ENCODE results near the gene MRPL21. TPM values are rescaled to one million over a fixed set of nuclear protein-coding genes. Genes with fewer than 3 reads are reported as not detected.

MRPL21 gene
- total RNA-seq, 1 experiment from 2014 or later = 106 TPM

DNA sequence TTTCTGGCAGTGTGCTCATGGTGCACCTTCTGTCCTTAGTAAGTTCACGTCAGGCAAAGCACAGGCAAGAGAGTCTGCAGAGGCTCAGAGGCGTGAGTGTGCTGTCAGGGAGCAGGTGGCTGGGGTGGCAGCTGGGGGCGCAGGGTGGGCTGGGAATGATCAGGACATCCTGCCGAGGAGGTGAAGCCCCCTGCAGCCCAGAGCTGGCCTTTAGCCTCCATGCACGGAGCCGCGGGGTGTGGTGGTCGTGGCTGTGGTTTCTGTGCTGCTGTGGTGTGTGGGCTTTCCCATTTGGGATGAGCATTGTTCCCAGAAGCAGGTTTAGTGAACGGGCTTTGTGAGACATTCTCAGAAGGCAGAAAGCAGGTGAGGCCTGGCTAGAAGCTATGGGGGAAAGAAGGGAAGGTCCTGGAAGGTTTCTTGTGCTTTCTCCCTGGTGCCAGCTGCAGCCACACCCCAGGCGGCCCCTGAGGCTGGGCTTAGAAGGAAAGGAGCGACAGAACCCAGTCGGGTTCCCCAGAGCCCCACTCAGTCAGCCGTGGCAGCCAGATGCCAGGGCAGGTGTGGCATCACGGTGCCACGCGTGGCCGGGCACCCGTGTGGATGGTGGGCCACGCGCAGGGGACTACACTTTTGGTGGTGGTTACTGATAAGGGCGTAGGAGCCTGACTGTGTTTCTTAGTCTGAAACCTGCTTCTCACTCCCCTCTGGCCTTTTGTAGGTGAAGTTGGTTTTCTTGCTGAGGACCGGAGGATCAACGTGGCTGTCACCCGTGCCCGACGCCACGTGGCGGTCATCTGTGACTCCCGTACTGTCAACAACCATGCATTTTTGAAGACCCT is 32.1 kb upstream of the MRPL21 start:
- DNase-seq (ENCODE audit: extremely low read depth, low read depth) = no peak

DNA sequence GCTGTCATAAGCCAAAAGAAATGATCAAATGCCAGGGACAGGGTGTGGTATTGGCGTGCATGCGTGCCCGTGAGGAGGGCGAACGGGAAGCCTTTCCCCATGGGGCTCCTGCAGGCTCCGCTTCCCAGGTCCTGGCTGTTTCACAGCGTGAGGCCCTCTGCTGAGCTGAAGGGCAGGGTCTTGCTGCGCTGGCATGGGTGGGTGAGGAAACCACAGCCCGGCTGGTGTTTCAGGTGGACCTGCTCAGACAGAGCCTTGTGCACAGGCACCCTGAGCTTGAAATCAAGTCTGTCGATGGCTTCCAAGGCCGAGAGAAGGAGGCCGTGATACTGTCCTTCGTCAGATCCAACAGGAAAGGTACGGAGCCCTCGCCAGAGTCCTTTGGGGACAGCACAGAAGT is 31.4 kb upstream of the MRPL21 start:
- no peak for DNase-seq (ENCODE audit: extremely low read depth, low read depth)

DNA sequence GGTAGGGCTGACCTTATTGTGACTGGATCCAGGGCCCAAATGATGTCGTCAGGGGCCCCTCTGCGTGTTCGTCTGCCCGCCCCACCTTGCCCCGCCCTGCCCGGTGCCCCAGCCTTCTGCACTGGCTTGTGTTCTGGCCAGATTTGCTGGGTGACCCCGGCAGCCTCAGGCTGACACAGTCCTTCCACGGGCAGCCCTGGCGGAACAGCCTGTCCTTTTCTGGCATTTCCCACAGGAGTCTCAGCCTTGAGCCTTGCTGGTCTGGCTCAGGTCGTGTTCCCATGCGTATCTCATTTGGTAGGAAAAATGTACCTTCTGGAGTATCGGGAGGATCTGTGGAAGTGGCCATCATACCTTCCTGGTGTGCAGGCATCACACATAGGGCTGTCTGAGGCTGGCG is 31.0 kb upstream of the MRPL21 start:
- no peak for DNase-seq (ENCODE audit: extremely low read depth, low read depth)

DNA sequence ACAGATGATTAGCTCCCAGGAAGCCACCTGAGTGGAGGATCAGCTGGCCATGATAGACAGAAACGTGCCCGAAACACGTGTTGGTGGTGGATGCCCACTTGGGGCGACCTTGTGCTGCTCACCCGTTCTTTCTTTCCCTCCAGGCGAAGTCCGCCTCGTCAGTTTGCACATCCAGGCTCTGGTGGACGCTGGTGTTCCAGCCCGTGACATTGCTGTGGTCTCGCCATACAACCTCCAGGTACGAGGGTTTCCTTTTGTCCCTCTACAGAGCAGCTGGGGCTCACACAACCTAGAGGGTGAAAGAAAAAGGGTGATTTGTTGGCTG is 30.7 kb upstream of the MRPL21 start:
- DNase-seq (ENCODE audit: extremely low read depth, low read depth) = no peak

DNA sequence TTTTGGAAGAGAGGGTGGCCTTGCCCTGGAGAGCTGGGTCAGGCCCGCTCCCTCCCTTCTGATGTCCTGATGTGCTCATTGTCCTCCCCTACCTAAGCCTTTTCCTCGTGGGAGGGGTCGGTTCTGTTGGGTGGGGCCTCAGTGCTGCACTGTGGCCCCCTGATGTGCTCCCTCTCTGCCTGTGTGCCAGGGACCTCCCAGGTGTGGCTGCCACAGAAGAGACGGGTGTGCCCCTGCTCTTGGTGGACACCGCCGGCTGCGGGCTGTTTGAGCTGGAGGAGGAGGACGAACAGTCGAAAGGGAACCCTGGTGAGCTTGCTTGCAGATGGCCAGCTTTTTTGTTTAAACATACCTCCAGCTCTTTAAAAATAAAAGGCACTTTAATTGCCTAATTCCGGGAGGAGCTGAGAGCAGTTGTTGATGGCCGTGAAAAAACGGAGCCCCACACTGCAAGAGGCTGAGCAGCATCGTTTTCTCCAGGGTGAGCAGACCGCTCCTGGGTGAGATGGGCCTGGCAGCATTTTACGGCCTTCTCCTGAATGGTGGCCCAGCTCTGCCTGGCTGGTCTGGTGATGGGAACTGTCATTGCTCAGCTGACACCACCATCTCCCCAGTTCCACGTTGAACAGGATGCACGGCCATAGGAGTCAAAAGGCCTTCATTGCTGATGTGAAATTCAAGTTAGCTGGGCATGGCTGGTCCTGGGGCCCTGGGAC is 30.1 kb upstream of the MRPL21 start:
- no peak for DNase-seq (ENCODE audit: extremely low read depth, low read depth)

DNA sequence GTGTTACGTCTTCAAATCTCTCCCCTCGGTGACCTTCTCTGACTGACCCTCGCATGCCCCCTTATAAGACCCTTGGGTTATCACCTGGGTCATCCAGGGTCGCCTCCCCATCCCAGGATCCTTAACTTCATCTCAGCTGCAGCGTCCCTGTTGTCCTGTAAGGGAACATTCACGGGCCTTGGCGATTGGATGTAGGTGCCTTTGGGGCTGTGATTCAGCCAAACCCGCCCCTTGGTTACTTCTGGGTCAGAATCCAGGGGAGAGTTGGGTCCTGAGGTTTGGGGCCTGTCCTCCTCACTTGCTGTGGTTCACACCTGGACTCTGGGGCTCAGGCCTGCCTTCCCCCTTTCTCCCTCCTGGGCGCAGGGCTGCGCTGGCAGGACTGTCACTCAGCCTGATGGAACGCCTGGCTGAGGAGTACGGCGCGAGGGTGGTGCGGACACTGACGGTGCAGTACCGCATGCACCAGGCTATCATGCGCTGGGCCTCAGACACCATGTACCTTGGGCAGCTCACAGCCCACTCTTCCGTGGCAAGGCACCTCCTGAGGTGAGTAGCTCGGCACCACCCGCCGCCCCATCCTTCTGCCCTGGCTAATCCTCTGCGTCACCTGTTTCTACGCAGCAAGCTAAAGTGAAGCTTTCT is 29.4 kb upstream of the MRPL21 start:
- no peak for DNase-seq (ENCODE audit: extremely low read depth, low read depth)

DNA sequence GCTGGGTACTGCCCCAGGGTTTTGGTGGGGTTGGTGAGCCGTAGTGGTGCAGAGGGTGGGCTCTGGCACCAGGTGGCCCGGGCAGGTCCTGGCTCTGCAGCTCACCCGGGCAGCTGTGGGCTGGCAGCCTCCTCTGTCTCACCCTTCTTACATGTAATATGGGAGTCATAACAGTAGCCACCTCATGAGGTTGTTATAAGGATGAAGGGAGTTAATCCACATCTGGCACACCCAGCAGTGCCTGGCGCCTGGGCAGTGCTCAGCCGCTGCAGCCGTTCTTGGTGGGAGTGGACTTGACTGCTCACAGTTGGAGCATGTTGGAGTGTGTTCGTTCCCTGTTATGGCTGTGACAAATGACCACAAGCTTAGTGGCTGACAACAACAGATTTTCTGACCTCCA is 28.7 kb upstream of the MRPL21 start:
- DNase-seq (ENCODE audit: extremely low read depth, low read depth) = no peak

DNA sequence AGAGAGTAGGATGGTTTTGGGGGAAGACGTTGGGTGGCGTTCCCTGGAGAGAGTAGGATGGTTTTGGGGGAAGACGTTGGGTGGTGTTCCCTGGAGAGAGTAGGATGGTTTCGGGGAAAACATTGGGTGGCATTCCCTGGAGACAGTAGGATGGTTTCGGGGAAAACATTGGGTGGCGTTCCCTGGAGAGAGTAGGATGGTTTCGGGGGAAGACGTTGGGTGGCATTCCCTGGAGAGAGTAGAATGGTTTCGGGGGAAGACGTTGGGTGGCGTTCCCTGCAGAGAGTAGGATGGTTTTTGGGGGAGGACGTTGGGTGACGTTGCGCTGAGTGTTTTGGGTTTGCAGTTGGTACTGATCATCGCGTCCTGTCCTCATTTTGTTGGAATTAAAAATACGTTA is 28.3 kb upstream of the MRPL21 start:
- DNase-seq (ENCODE audit: extremely low read depth, low read depth) = no peak

DNA sequence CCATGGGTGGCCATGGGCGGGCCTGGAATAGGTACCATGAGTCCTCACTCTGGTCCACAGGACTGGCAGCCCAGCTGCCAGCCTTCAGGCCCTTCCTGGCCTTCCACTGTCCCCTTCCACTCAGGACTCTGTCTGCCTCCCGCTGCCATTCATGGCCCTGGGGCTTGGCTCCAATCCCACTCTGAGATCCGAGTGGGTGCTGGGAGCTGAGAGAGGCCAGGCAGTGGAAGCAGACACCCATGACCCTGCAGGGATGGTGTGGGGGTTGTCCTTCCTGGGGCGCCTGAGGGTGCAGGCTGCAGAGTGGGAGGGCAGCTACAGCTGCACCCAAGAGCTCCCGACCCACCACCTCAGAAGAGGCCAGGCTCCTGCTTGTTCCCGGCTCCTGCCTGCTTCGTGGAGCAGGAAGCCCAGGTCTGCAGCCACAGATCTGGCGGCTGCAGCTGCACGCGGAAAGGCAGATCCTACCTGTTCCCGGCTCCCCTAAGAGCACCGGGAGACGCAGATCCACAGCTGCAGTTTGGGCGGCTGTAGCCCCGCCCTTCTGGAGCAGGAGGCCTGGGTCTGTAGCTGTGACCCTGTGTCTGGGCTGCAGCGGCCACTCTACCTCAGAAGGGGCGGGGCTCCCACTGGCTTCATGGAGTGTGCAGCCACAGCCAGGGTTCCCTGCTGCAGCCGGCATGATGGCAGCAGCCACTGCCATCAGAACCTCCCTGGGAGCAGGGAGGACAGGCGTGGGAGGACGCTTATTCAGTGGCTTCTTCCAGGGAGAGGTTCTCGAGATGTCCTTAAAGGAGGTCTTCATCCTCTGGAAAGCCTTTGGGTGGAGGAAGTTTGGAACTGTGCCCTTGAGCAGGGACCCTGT is 27.6 kb upstream of the MRPL21 start:
- no peak for DNase-seq (ENCODE audit: extremely low read depth, low read depth)

DNA sequence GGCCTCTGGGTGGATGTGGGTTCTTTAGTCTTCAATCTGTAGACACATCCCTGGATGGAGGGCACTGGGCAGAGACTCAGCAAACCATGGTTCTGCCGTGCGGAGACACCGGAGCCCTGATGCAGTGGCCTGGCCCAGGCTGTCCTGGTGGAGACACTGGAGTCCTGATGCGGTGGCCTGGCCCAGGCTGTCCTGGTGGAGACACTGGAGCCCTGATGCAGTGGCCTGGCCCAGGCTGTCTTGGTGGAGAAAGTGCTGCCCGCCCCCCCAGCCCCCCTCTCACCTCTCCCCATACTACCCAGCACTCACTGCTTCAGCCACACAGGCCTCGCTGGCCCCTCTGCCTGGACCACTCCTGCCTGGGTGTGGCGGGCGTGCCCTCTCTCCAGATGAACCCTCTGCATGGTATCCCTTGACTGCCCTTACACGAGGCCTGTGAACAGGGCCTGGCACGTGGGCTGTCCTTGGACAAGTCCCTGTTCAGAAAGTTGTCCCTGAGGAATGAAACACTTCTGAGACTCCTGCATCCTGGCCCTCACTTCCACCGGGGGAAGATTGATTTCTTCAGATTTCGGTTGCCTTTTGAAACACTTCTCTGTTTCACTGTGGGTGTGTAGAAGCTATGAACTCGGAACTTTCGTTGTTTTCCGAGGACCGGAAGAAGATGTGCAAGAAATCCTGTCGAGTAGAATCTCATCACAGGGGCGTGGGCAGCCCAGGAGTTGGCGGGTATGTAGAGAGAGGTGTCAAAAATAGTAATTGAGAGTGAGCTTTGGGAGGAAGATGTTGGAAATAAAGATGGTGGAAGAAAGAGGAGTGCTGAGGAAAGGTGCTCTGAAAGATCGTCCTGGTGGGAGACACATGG is 26.3 kb upstream of the MRPL21 start:
- no peak for DNase-seq (ENCODE audit: extremely low read depth, low read depth)

DNA sequence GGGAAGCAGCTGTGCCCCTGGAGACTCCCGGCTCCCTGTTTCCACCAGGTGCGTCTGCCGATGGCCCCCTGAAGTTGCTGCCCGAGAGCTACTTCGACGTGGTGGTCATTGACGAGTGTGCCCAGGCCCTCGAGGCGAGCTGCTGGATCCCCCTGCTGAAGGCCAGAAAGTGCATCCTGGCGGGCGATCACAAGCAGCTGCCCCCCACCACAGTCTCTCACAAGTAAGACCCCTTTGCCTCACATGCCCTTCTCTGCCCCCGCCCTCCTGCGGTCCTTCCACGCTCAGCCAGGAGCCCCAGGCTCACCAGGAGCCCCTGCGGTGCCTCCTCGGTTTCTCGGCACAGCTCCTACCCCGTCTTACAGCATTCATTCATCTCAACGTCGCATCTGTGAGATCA is 25.5 kb upstream of the MRPL21 start:
- no peak for DNase-seq (ENCODE audit: extremely low read depth, low read depth)

DNA sequence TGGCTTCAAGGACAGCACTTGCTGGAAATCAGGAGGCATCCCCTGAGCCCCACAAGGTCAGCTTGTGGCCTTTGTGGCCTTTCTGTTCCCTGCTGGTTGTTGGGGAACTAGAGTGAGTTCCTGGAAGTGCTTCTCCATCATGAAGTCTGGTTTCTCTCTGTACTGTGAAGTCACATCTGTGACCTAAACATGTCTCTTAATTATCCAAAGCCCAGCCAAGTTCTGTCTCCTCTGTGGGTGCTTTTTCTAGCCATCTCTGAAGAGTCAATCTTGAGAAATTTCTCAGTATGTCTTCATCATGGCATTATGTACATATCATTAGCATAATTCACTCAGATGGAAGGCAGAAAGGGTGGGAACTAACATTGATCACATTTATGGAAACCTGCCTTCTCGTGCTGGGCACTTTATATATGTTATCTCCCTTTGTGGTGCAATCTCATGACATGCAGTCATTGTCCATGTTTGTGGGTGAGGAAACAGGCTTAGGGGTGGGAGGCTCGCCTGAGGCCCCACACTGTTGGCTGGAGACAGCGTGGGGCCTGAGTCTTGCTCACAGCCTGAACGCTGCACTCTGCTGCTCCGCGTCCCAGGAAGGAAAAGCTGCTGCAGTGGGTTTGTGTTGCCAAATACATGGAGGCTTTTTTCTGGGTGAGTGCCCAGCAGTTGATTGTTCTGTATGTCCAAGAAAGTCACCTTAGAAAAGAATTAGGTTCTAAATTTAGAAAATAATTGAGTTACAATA is 24.7 kb upstream of the MRPL21 start:
- DNase-seq (ENCODE audit: extremely low read depth, low read depth) = no peak

DNA sequence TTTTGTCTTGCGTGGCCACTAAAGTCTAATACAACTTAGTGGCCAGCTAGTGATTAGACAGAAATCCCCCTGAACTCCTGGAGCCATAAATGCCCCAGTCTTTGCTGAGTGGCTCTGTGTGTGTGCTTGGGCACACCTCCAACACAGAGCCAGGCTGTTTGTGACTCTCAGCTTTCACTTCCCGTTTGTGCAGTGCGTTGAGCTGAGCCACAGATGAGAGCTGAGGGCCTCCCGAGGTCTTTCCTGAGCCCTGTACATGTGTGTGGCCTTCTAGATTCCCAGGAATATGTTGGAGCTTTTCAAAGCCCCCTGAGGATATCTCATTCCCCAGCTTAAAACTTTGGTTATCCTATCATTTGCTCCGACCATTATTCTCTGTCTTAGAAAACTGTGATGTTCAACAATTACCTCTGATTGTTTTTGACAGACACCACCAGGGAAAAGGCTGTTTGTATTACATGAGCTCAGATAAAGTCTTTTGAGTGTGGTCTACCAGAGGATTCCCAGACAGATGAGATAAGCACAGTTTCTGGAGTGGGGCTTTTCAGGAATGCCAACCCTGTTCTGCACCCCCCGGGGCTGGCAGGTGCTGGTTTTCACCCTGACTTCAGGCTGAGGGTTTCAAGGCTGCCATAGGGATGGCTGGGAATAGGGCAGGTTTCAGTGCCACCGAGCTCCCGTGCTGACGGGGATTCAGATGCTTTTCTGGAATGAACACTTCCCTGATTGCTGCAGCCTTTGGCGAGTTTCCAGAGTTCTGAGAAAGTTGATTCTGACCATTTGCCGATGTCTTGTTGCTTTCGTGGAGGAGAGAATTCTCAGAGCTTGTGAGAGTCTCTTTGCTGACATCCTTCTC is 23.9 kb upstream of the MRPL21 start:
- DNase-seq (ENCODE audit: extremely low read depth, low read depth) = no peak

DNA sequence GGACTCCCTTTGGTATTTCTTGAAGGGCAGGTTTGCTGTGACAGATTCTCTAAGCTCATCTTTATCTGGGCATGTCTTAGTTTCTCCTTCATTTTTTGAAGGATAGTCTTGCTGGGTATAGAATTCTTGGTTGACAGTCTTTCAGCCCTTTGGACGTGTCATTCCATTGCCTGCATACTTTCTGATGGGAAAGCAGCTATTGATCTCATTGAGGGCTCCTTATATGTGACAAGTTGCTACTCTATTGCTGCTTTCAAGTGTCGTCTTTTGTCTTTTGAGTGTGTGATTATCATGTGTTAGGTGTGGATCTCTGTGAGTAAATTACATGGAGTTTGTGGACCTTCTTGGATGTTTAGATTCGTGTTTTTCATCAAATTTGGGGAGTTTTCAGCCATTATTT is 22.0 kb upstream of the MRPL21 start:
- DNase-seq (ENCODE audit: extremely low read depth, low read depth) = no peak

DNA sequence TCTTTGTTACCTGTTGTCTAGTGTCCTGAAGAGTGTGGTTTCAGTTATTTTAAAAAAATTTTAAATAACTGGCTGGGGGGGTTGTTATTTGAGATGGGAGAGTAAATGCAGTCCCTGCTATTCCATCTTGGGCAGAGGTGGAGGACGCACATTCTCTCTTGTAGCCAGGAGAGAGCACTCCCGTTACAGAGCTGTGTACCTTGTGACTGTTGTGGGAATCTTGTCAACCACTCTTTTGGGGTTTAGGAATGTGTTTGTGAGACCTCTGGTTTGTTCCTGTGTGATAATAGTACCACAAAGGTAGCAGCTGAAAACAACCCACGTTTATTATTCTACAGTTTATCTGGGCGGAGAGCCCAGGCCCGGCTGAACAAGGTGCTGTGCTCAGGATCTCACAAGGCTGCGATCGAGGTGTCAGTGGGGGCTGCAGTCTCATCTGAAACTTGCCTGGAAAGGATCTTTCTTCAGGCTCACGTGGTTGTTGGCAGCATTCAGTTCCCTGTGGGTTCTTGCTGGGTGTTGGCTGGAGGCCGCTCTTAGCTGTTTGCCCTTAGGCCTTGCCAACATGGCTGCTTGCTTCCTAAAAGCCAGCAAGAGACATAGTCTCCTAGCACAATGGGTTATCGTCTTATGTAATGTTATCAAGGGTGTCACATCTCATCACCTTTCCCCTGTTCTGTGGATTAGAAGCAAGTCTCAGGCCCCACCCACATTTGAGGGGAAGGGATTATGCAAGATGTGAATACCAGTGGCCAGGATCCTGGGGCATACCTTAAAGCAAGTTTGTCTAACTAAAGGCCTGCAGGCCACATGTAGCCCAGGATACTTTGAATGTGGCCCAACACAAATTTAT is 20.7 kb upstream of the MRPL21 start:
- DNase-seq (ENCODE audit: extremely low read depth, low read depth) = no peak

DNA sequence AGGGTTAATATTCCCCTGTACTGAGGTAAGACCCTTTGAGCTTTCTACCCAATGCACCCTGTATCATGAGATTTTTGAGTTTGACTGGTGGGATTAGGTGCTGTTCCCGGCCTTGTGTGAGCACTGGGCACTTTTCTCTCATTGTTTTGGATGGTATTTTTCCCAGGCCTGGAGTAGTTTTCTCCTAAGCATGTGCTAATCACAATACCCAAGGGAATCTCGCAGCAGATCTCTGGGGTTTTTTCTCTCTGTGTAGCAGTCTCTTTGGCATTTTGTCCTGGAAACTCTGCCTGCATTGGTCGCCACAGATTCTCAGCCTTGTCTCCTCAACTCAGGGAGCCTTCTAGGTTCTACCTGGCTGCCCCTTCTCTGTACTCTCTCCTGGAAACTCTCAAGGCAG is 20.0 kb upstream of the MRPL21 start:
- DNase-seq (ENCODE audit: extremely low read depth, low read depth) = no peak

DNA sequence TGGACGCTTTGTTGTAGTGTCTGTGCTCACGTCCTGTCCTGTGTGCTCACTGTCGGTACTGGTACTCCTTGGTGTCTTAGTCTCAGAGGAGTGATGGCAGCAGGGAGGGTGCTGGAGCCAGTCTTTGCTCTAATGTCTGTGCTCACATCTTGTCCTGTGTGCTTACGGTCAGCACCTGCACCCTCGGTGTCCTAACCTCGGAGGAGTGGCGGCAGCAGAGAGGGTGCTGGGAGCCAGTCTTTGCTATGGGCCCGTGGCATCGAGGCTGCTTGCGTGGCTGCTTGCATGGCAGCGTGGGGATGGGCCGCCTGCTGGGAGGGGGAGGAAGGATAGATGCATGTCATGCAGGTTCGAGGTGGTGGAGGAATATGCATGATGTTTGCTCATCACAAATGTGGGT is 12.8 kb upstream of the MRPL21 start:
- no peak for DNase-seq (ENCODE audit: extremely low read depth, low read depth)

Data from NCI-H460 (cell line).